T follicular helper cell (primary cell): ENCODE results near the gene KCNIP3.
"Not testable (repeated sequence)": the region's sequence is repeated elsewhere in the genome, so short reads cannot be mapped to it uniquely, and the experiment has no call there.

Experiments
- DNase-seq: peaks from one replicate; pipeline ENCODE4 v3.0.0-alpha.2; 2020; ENCODE audit warnings: low read depth

The KCNIP3 gene

GRCh38 chr2:95361216-95361980 is 64.3 kb downstream of the KCNIP3 start:
- no peak for DNase-seq

- no peak for DNase-seq
Measured at GRCh38 chr2:95362486-95362885, 65.3 kb downstream of the KCNIP3 start.

- DNase-seq = no peak
Measured at GRCh38 chr2:95366514-95366913, 69.4 kb downstream of the KCNIP3 start.

GRCh38 chr2:95372216-95372829 is 75.2 kb downstream of the KCNIP3 start:
- no peak for DNase-seq

- no peak for DNase-seq
Measured at GRCh38 chr2:95372845-95373244, 75.7 kb downstream of the KCNIP3 start.

- DNase-seq = no peak
Measured at GRCh38 chr2:95374029-95374428, 76.9 kb downstream of the KCNIP3 start.

GRCh38 chr2:95374451-95374920 is 77.3 kb downstream of the KCNIP3 start:
- DNase-seq = no peak

GRCh38 chr2:95374921-95375471 is 77.8 kb downstream of the KCNIP3 start:
- DNase-seq = no peak

- no peak for DNase-seq
Measured at GRCh38 chr2:95375532-95376150, 78.5 kb downstream of the KCNIP3 start.

- DNase-seq = no peak
Measured at GRCh38 chr2:95376311-95377215, 79.4 kb downstream of the KCNIP3 start.

- DNase-seq = no peak
Measured at GRCh38 chr2:95377216-95378123, 80.3 kb downstream of the KCNIP3 start.

- not testable (repeated sequence) for DNase-seq
Measured at GRCh38 chr2:95378281-95378680, 81.1 kb downstream of the KCNIP3 start.

- DNase-seq = no peak
Measured at GRCh38 chr2:95379371-95379831, 82.3 kb downstream of the KCNIP3 start.

GRCh38 chr2:95380280-95380679 is 83.1 kb downstream of the KCNIP3 start:
- no peak for DNase-seq

GRCh38 chr2:95380731-95381130 is 83.6 kb downstream of the KCNIP3 start:
- no peak for DNase-seq

GRCh38 chr2:95381212-95382191 is 84.4 kb downstream of the KCNIP3 start:
- no peak for DNase-seq

- no peak for DNase-seq
Measured at GRCh38 chr2:95382192-95382591, 85.0 kb downstream of the KCNIP3 start.

GRCh38 chr2:95382686-95383634 is 85.8 kb downstream of the KCNIP3 start:
- DNase-seq = no peak
